ENCODE results near the gene ITGAL. TPM values are rescaled to one million over a fixed set of nuclear protein-coding genes. Genes with fewer than 3 reads are reported as not detected.

Gene ITGAL
- total and polyA plus RNA-seq, 2 donors (not counting 1 experiment from before 2014, with no cell fraction given): 110 to 184 TPM

DNA sequence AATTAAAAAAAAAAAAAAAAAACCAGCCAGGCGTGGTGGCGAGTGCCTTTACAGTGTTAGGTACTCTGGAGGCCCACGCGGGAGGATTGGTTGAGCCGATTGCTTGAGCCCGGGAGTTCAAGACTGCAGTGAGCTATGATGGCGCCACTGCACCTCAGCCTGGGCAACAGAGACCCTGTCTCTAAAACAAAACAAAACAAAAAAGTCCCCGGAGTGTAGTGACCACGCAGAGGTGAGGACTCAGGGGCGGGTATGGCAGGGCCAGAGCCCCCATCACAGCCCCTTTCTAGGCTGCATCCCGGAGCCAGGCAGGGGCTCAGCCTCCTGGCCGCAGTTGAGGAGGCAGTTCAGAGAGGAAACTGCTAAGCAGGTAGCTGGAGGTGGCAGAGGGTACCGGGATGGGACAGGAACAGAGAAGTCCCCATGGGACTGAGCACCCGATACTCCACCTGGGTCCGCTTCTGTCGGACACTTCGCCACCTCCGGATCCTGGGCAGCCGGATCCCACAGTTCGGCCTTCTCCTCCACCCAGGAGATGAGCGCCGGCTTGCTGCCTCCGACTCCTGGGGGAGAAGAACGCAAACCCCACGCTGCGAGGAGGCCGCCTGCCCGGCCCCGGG, 61.3 kb downstream of the ITGAL start:
- peak; percentile 33 for DNase-seq
- Histone ChIP-seq H3K79me2 (ENCODE audit: control insufficient read depth, insufficient read depth, low read length) (peaks cover 43% of the 10 kb centered on the region), H2AFZ (ENCODE audit: insufficient read depth, low read depth, low read length, poor library complexity, severe bottlenecking) (peak overlapping the region; percentile 82), H3K9me3 (ENCODE audit: control extremely low read depth in 1 of 3, control insufficient read depth in 2 of 3, insufficient read depth in 1 of 3, low read length in 2 of 3) (no peaks in the 10 kb centered on the region), H3K4me1 (ENCODE audit: control insufficient read depth in 2 of 2, insufficient read depth in 2 of 2, low read length in 2 of 2) (peaks cover 8 to 27% of the 10 kb centered on the region in 2 donors), H3K4me3 (ENCODE audit: control extremely low read depth in 1 of 5, extremely low read depth in 1 of 5, insufficient read depth in 1 of 5, low read depth in 2 of 5, low read length in 4 of 5) (peak overlapping the region in 4 of 5 experiments; percentile 84 to 93 (median 90)), H4K20me1 (ENCODE audit: control insufficient read depth, insufficient read depth, low read length, poor library complexity, severe bottlenecking) (no peaks in the 10 kb centered on the region), H3K9ac (ENCODE audit: low read length) (peak overlapping the region; percentile 79), H3K27me3 (replicated peaks in 1 of 4; ENCODE audit: control extremely low read depth in 1 of 4, control insufficient read depth in 3 of 4, insufficient read depth in 4 of 4, low read length in 3 of 4) (no peaks in the 10 kb centered on the region), H3K36me3 (replicated peaks in 1 of 2; ENCODE audit: control extremely low read depth in 1 of 2, control insufficient read depth in 1 of 2, extremely low read depth in 1 of 2, insufficient read depth in 2 of 2, low read length in 1 of 2) (peaks cover 0 to 9% of the 10 kb centered on the region in 2 experiments), H3K4me2 (replicated peaks; ENCODE audit: low read depth, low read length, poor library complexity, severe bottlenecking) (peak overlapping the region; percentile 80), H3K27ac (ENCODE audit: low read length in 2 of 2) (peak overlapping the region; percentile 89 to 94)
- ChIA-PET POLR2A (interaction anchor here (0.8 to 3.5 kb wide), 10 partner anchors 9 to 116 kb away, joined by 3 to 38 read pairs (median 5); partner anchors contain the start of genes DCTPP1, ITGAL and ZNF764), CTCF (interaction anchor here (0.6 to 4.0 kb wide), 8 partner anchors 24 to 162 kb away, joined by 3 to 55 read pairs (median 14); partner anchors contain the start of genes DCTPP1 and ZNF764)
- peak overlapping the region; percentile 87 for H3K27ac Mint-ChIP-seq
- TF ChIP-seq, protein P1, sequence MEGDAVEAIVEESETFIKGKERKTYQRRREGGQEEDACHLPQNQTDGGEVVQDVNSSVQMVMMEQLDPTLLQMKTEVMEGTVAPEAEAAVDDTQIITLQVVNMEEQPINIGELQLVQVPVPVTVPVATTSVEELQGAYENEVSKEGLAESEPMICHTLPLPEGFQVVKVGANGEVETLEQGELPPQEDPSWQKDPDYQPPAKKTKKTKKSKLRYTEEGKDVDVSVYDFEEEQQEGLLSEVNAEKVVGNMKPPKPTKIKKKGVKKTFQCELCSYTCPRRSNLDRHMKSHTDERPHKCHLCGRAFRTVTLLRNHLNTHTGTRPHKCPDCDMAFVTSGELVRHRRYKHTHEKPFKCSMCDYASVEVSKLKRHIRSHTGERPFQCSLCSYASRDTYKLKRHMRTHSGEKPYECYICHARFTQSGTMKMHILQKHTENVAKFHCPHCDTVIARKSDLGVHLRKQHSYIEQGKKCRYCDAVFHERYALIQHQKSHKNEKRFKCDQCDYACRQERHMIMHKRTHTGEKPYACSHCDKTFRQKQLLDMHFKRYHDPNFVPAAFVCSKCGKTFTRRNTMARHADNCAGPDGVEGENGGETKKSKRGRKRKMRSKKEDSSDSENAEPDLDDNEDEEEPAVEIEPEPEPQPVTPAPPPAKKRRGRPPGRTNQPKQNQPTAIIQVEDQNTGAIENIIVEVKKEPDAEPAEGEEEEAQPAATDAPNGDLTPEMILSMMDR (IDR thresholded peaks at IDR 0.05): no peak
- TF ChIP-seq EZH2 (IDR thresholded peaks at IDR 0.05; ENCODE audit: borderline replicate concordance, insufficient read depth, low read depth, low read length, poor library complexity, severe bottlenecking): no peak
- H3K27me3 Mint-ChIP-seq: no peaks in the 10 kb centered on the region
- H3K4me1 Mint-ChIP-seq: peaks cover 34% of the 10 kb centered on the region
- H3K9me3 Mint-ChIP-seq (ENCODE audit: insufficient read depth): no peaks in the 10 kb centered on the region
- WGBS (ENCODE audit: insufficient coverage): 17% methylated on average over 26 of the region's 29 CpGs
- intact Hi-C loops (cut with micrococcal nuclease): loop anchor here (2.0 kb wide), 1 partner anchor 125 kb away; the partner anchor contains the start of gene FBRS
- no peak for ATAC-seq (ENCODE audit: low read depth)
- H3K4me3 Mint-ChIP-seq: peak overlapping the region; percentile 98

Measured in B cell (primary cell).